Measurements from ENCODE around the gene ARHGAP18. TPM values are rescaled to one million over a fixed set of nuclear protein-coding genes. Genes with fewer than 3 reads are reported as not detected.

ARHGAP18 gene
- total RNA-seq, 4 donors from 2014 or later: 5.2 to 9.2 (median 6.5) TPM

DNA sequence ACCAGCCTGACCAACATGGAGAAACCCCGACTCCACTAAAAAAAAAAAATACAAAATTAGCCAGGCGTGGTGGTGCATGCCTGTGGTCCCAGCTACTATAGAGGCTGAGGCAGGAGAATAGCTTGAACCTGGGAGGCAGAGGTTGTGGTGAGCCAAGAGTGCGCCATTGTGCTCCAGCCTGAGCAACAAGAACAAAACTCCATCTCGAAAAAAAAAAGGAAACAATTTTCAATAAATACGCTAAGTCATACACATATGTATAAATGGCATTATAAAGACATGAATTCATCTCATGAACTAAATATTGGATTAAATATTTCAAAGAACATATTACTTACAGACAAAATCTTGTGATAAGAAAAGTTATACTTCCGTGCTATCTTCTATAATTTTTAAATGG is 2.9 kb downstream of the ARHGAP18 start:
- H3K4me3 ChIP-seq: no peak overlapping the region
- peaks cover 0 to 5% of the 10 kb centered on the region in 2 donors for H3K36me3 ChIP-seq
- DNase-seq (no peak), ATAC-seq (no peak)
- in situ Hi-C loops (cut with MboI; ENCODE audit: low sequenced_read_pairs in 4 of 4): no loop called here
- no peak overlapping the region for H3K27ac ChIP-seq
- H3K4me1 ChIP-seq: peaks cover 33 to 49% of the 10 kb centered on the region in 2 donors
- TF ChIP-seq POLR2A (IDR thresholded peaks at IDR 0.05): no peak
- TF ChIP-seq, protein P1, sequence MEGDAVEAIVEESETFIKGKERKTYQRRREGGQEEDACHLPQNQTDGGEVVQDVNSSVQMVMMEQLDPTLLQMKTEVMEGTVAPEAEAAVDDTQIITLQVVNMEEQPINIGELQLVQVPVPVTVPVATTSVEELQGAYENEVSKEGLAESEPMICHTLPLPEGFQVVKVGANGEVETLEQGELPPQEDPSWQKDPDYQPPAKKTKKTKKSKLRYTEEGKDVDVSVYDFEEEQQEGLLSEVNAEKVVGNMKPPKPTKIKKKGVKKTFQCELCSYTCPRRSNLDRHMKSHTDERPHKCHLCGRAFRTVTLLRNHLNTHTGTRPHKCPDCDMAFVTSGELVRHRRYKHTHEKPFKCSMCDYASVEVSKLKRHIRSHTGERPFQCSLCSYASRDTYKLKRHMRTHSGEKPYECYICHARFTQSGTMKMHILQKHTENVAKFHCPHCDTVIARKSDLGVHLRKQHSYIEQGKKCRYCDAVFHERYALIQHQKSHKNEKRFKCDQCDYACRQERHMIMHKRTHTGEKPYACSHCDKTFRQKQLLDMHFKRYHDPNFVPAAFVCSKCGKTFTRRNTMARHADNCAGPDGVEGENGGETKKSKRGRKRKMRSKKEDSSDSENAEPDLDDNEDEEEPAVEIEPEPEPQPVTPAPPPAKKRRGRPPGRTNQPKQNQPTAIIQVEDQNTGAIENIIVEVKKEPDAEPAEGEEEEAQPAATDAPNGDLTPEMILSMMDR (IDR thresholded peaks at IDR 0.05 in 4 of 5, conservative IDR thresholded peaks at IDR 0.05 in 1 of 5): no peak
- no peaks in the 10 kb centered on the region for H3K27me3 ChIP-seq
- intact Hi-C loops (cut with DNase I; ENCODE audit: low total_unique reads): no loop called here
- no peaks in the 10 kb centered on the region for H3K9me3 ChIP-seq

DNA sequence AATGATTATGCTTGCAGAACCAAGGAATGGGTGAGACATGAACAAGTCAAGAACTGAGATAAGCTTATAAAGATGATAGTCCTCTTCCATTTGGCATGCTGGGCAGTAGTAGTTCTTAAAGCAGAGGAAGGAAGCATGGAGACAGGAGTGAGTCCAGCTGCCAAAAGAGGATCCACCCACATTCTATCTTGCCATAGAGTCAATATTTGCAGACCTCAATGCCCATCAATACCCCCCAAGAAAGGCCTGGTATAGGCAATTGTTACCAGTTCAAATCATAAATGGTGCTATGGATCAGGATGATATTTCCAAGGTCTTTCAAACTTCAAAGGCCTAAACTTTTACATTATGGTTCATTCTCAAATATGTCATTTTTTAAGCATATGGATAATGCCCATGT is 4.8 kb downstream of the ARHGAP18 start:
- no peak for ATAC-seq
- Histone ChIP-seq H3K4me1 (peaks cover 36 to 51% of the 10 kb centered on the region in 2 donors), H3K9me3 (no peaks in the 10 kb centered on the region), H3K27me3 (no peaks in the 10 kb centered on the region), H3K4me3 (no peak overlapping the region), H3K36me3 (peaks cover 0 to 5% of the 10 kb centered on the region in 2 donors), H3K27ac (no peak overlapping the region)
- intact Hi-C loops (cut with DNase I; ENCODE audit: low total_unique reads): no loop called here
- in situ Hi-C loops (cut with MboI; ENCODE audit: low sequenced_read_pairs in 4 of 4): no loop called here
- TF ChIP-seq, protein P1 (IDR thresholded peaks at IDR 0.05 in 4 of 5, conservative IDR thresholded peaks at IDR 0.05 in 1 of 5): no peak
- no peak for TF ChIP-seq POLR2A (IDR thresholded peaks at IDR 0.05)
- no peak for DNase-seq

DNA sequence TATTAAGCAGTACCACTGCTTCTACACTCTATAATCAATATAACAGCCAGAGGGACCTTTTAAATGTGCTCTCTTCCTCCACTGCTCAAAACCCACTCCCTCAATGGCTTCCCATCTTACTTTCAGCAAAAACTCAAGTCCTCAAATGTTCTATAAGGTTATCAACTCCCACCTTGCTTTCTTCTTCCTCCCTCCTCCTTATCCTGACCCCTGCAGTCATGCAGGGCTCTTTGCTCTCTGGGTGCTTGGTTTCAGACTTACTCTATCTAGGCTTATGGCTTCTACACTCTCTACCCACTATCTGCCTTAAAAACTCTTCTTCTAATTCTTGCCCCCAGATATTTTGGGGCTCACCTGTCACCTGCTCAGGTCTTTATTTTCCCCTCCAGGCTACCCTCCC is 5.3 kb downstream of the ARHGAP18 start:
- Histone ChIP-seq H3K27ac (no peak overlapping the region), H3K27me3 (no peaks in the 10 kb centered on the region), H3K4me1 (peaks cover 36 to 53% of the 10 kb centered on the region in 2 donors), H3K9me3 (no peaks in the 10 kb centered on the region), H3K36me3 (peaks cover 0 to 5% of the 10 kb centered on the region in 2 donors), H3K4me3 (no peak overlapping the region)
- in situ Hi-C loops (cut with MboI; ENCODE audit: low sequenced_read_pairs in 4 of 4): no loop called here
- TF ChIP-seq POLR2A (IDR thresholded peaks at IDR 0.05): no peak
- TF ChIP-seq, protein P1 (IDR thresholded peaks at IDR 0.05 in 4 of 5, conservative IDR thresholded peaks at IDR 0.05 in 1 of 5): no peak
- DNase-seq: no peak
- no peak for ATAC-seq
- intact Hi-C loops (cut with DNase I; ENCODE audit: low total_unique reads): no loop called here

DNA sequence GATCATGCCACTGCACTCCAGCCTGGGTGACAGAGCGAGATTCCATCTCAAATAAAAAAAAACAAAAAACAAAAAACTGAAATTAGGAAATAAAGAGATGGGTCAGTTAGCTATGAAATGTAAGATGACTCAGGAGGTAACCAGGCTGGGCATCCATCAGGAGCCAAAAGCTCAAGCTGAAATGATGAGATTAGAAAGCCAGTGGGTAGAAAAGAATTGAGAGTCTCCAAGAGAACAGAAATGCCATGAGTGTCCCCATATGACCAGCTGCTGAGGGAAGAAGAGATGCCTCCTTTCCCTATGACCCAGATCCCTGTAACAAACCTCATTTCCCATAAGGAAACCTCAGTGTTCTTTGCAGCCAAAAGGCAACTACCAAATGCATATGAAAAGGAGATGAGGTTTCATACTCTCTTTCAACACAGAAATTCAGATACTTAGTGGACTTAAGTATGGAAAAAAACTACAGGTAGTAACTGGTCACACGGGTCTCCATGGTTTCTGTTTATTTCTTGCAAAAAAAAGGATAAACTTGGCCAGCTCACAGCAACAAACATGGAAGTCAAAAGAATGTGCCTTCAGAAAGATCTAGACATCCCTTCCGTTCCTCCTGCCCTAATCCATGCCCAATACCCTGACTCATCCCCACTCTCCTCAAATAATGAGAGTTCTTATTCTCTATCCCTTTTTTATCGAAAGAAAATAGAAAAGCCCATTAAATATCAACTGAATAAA is 8.1 kb downstream of the ARHGAP18 start:
- no peak for ATAC-seq
- no peak for TF ChIP-seq POLR2A (IDR thresholded peaks at IDR 0.05)
- TF ChIP-seq, protein P1 (IDR thresholded peaks at IDR 0.05 in 4 of 5, conservative IDR thresholded peaks at IDR 0.05 in 1 of 5): no peak
- H3K27ac ChIP-seq: peak overlapping the region in 1 of 4 donors; percentile 18
- peaks cover 0 to 5% of the 10 kb centered on the region in 2 donors for H3K36me3 ChIP-seq
- intact Hi-C loops (cut with DNase I; ENCODE audit: low total_unique reads) (no loop called here), in situ Hi-C loops (cut with MboI; ENCODE audit: low sequenced_read_pairs in 4 of 4) (no loop called here)
- H3K9me3 ChIP-seq: no peaks in the 10 kb centered on the region
- peaks cover 29 to 44% of the 10 kb centered on the region in 2 donors for H3K4me1 ChIP-seq
- no peaks in the 10 kb centered on the region for H3K27me3 ChIP-seq
- no peak overlapping the region for H3K4me3 ChIP-seq
- no peak for DNase-seq

All from gastrocnemius medialis (tissue), 4 donors.